ENCODE data around the gene RBM25. TPM values are rescaled to one million over a fixed set of nuclear protein-coding genes. Genes with fewer than 3 reads are reported as not detected.

The RBM25 gene
- total RNA-seq, 2 donors from 2014 or later, result 91.8 to 92.3 TPM

DNA sequence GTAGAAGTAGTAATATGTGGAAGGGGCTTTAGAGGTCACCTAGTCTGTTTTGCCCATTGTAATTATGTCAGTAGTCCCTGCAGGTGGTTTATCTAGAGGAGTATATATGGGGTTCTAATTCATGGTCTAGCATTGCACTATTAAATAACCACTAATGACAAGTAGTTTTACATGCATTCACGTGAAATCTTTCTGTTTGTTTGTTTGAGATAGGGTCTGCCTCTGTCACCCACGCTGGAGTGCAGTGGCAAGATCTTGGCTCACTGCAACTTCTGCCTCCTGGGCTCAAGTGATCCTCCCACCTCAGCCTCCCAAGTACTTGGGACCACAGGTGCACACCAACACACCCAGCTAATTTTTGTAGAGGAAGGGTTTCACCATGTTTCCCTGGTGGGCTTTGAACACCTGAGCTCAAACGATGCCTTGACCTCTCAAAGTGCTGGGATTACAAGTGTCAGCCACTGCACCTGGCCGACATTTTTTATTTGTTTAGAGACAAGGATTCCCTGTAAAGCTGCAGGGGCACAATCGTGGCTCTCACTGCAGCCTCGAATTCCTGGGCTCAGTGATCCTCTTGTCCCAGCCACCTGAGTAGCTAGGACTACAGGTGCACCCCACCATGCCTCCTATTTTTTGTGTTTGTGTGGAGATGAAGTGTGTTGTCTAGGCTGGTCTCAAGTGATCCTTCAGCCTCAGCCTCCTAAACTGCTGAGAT is 66.0 kb downstream of the RBM25 start:
- ATAC-seq (replicated peaks in 1 of 2) (no peak), DNase-seq (no peak)
- Mint-ChIP-seq H3K4me1 (ENCODE audit: low read depth) (no peaks in the 10 kb centered on the region), H3K36me3 (ENCODE audit: insufficient read depth in 2 of 2) (peaks cover 2 to 15% of the 10 kb centered on the region in 2 donors), H3K27ac (no peak overlapping the region), H3K27me3 (ENCODE audit: low read depth) (no peaks in the 10 kb centered on the region), H3K4me3 (no peak overlapping the region), H3K9me3 (no peaks in the 10 kb centered on the region)

- Mint-ChIP-seq H3K27ac (peak overlapping the region; percentile 15), H3K4me3 (no peak overlapping the region), H3K27me3 (ENCODE audit: low read depth) (no peaks in the 10 kb centered on the region), H3K9me3 (no peaks in the 10 kb centered on the region), H3K36me3 (ENCODE audit: insufficient read depth in 2 of 2) (peaks cover 2 to 8% of the 10 kb centered on the region in 2 donors), H3K4me1 (ENCODE audit: low read depth) (no peaks in the 10 kb centered on the region)
- DNase-seq (no peak), ATAC-seq (replicated peaks in 1 of 2) (no peak)
These were observed 66.8 kb downstream of the RBM25 start for GRCh38 chr14:73125169-73125588.

GRCh38 chr14:73125746-73126145 is 67.4 kb downstream of the RBM25 start:
- Mint-ChIP-seq H3K27ac (peak overlapping the region; percentile 15), H3K4me1 (ENCODE audit: low read depth) (no peaks in the 10 kb centered on the region), H3K4me3 (no peak overlapping the region), H3K36me3 (ENCODE audit: insufficient read depth in 2 of 2) (peaks cover 2 to 5% of the 10 kb centered on the region in 2 donors), H3K27me3 (ENCODE audit: low read depth) (no peaks in the 10 kb centered on the region), H3K9me3 (no peaks in the 10 kb centered on the region)
- no peak for ATAC-seq (replicated peaks in 1 of 2)
- DNase-seq, result no peak

- Mint-ChIP-seq H3K9me3 (peaks cover 5 to 6% of the 10 kb centered on the region in 2 donors), H3K36me3 (ENCODE audit: insufficient read depth in 2 of 2) (peaks cover 9 to 20% of the 10 kb centered on the region in 2 donors), H3K27ac (no peak overlapping the region), H3K27me3 (ENCODE audit: low read depth) (no peaks in the 10 kb centered on the region), H3K4me1 (ENCODE audit: low read depth) (peaks cover 17% of the 10 kb centered on the region), H3K4me3 (no peak overlapping the region)
- ATAC-seq (replicated peaks in 1 of 2), result no peak
- no peak for DNase-seq
These were observed 75.5 kb downstream of the RBM25 start for GRCh38 chr14:73133795-73134194.

- peaks cover 24% of the 10 kb centered on the region for H3K4me1 Mint-ChIP-seq (ENCODE audit: low read depth)
- ATAC-seq (replicated peaks in 1 of 2) (no peak), DNase-seq (no peak)
- peaks cover 5 to 6% of the 10 kb centered on the region in 2 donors for H3K9me3 Mint-ChIP-seq
- H3K36me3 Mint-ChIP-seq (ENCODE audit: insufficient read depth in 2 of 2), result peaks cover 9 to 21% of the 10 kb centered on the region in 2 donors
- H3K4me3 Mint-ChIP-seq, result peak overlapping the region; percentile 87 to 90
- peak overlapping the region; percentile 98 for H3K27ac Mint-ChIP-seq
- no peaks in the 10 kb centered on the region for H3K27me3 Mint-ChIP-seq (ENCODE audit: low read depth)
These were observed 77.7 kb downstream of the RBM25 start for GRCh38 chr14:73136085-73136386.

GRCh38 chr14:73136387-73137225 is 78.3 kb downstream of the RBM25 start, which contains the start of gene PSEN1:
Gene PSEN1 (plus strand): TSS chr14:73136507. CDS start chr14:73148020, 11,513 bp downstream.
- Mint-ChIP-seq H3K9me3 (peaks cover 5 to 6% of the 10 kb centered on the region in 2 donors), H3K4me3 (peak within 1 kb of the TSS; percentile 87 to 90), H3K27ac (peak within 1 kb of the TSS; percentile 98), H3K4me1 (ENCODE audit: low read depth) (peaks cover 28% of the 10 kb centered on the region), H3K27me3 (ENCODE audit: low read depth) (no peaks in the 10 kb centered on the region), H3K36me3 (ENCODE audit: insufficient read depth in 2 of 2) (peaks cover 9 to 22% of the 10 kb centered on the region in 2 donors)
- DNase-seq (peak; percentile 99 to 100), ATAC-seq (replicated peaks in 1 of 2) (peak; percentile 97 to 98)

DNA sequence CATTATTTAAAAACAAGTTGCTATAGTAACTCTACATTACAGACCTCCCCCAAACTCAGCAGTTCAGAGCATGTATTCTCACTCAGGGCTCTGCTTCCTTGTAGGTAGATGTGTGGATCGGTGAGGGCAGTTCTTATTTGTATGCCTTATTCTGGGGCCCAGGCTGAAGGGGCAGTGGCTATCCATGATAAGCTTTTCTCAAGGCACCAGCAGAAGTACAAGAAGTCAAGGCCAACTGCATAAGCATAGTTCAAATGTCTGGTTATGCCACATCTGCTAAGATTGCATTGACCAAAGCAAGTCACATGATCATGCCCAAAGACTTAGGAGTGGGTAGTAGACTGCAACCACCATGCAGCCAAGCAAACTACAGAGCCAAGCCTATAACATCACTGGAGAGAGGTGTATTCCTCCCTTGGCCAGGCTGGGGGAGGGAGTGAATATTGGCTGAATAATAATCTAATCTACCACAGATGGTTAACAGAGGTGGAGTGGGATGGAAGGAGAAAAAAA is 82.5 kb downstream of the RBM25 start:
- no peaks in the 10 kb centered on the region for H3K9me3 Mint-ChIP-seq

GRCh38 chr14:73142216-73142615 is 83.9 kb downstream of the RBM25 start:
- H3K9me3 Mint-ChIP-seq, result no peaks in the 10 kb centered on the region
- DNase-seq (no peak), ATAC-seq (replicated peaks in 1 of 2) (no peak)
- H3K36me3 Mint-ChIP-seq (ENCODE audit: insufficient read depth in 2 of 2), result peaks cover 0 to 4% of the 10 kb centered on the region in 2 donors
- H3K4me3 Mint-ChIP-seq, result peak overlapping the region in 1 of 2 donors; percentile 39
- H3K27me3 Mint-ChIP-seq (ENCODE audit: low read depth), result no peaks in the 10 kb centered on the region
- peaks cover 46% of the 10 kb centered on the region for H3K4me1 Mint-ChIP-seq (ENCODE audit: low read depth)
- peak overlapping the region; percentile 88 for H3K27ac Mint-ChIP-seq

More for the DNA sequence above, 82.5 kb downstream of the RBM25 start:
- ATAC-seq (replicated peaks in 1 of 2), result no peak
- Mint-ChIP-seq H3K36me3 (ENCODE audit: insufficient read depth in 2 of 2) (peaks cover 2 to 6% of the 10 kb centered on the region in 2 donors), H3K4me1 (ENCODE audit: low read depth) (peaks cover 52% of the 10 kb centered on the region), H3K27ac (peak overlapping the region; percentile 11), H3K4me3 (peak overlapping the region; percentile 1 to 41), H3K27me3 (ENCODE audit: low read depth) (no peaks in the 10 kb centered on the region)
- DNase-seq, result no peak

DNA sequence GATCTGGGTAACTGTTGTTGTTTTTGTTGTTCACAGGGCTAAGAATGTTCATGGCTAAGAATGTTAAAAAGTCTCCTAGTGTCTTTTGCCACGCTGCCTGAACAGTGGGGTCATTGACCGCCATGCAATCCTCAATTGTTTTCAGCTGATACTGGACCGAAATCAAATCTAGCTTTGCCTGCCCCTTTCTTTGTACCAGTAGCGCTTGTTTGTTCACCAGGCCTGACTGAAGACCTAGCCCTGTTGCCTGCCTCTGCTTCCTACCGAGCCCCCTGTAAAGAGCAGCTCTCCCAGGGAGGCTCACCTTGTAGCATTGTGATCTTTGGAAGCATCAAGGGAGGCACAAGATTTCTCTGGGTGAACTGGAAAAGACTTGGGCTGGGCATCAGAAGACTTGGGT is 84.7 kb downstream of the RBM25 start:
- peak overlapping the region; percentile 88 for H3K27ac Mint-ChIP-seq
- no peak for ATAC-seq (replicated peaks in 1 of 2)

GRCh38 chr14:73143617-73144016 is 85.3 kb downstream of the RBM25 start:
- no peak for ATAC-seq (replicated peaks in 1 of 2)

More for the DNA sequence above, 84.7 kb downstream of the RBM25 start:
- no peaks in the 10 kb centered on the region for H3K9me3 Mint-ChIP-seq
- H3K27me3 Mint-ChIP-seq (ENCODE audit: low read depth), result no peaks in the 10 kb centered on the region
- peaks cover 0 to 3% of the 10 kb centered on the region in 2 donors for H3K36me3 Mint-ChIP-seq (ENCODE audit: insufficient read depth in 2 of 2)
- H3K4me1 Mint-ChIP-seq (ENCODE audit: low read depth), result peaks cover 40% of the 10 kb centered on the region
- no peak for DNase-seq
- peak overlapping the region in 1 of 2 donors; percentile 23 for H3K4me3 Mint-ChIP-seq

DNA sequence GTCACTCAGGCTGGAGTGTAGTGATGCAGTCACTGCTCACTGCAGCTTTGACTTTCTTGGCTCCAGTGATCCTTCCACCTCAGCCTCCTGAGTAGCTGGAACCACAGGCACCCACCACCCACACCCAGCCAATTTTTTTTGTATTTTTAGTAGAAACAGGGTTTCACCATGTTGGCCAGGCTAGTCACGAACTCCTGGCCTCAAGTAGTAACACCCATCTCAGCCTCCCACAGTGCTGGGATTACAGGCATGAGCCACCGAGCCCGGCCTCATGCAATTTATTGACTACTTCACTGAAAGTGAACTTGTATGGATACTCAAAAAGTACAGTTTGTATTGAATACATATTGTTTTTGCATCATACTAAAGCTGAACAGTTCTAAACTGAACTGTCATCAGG is 87.0 kb downstream of the RBM25 start:
- H3K36me3 Mint-ChIP-seq (ENCODE audit: insufficient read depth in 2 of 2), result peaks cover 0 to 10% of the 10 kb centered on the region in 2 donors
- DNase-seq (no peak), ATAC-seq (replicated peaks in 1 of 2) (no peak)
- H3K27me3 Mint-ChIP-seq (ENCODE audit: low read depth), result no peaks in the 10 kb centered on the region
- no peak overlapping the region for H3K27ac Mint-ChIP-seq
- peaks cover 39% of the 10 kb centered on the region for H3K4me1 Mint-ChIP-seq (ENCODE audit: low read depth)
- H3K4me3 Mint-ChIP-seq, result no peak overlapping the region
- H3K9me3 Mint-ChIP-seq, result no peaks in the 10 kb centered on the region

More at GRCh38 chr14:73143617-73144016, 85.3 kb downstream of the RBM25 start:
- Mint-ChIP-seq H3K4me3 (no peak overlapping the region), H3K27ac (peak overlapping the region; percentile 30), H3K27me3 (ENCODE audit: low read depth) (no peaks in the 10 kb centered on the region), H3K9me3 (no peaks in the 10 kb centered on the region), H3K4me1 (ENCODE audit: low read depth) (peaks cover 40% of the 10 kb centered on the region), H3K36me3 (ENCODE audit: insufficient read depth in 2 of 2) (peaks cover 0 to 6% of the 10 kb centered on the region in 2 donors)
- DNase-seq, result no peak

GRCh38 chr14:73146111-73146510 is 87.8 kb downstream of the RBM25 start:
- no peak for DNase-seq
- ATAC-seq (replicated peaks in 1 of 2), result no peak
- Mint-ChIP-seq H3K4me1 (ENCODE audit: low read depth) (peaks cover 32% of the 10 kb centered on the region), H3K27me3 (ENCODE audit: low read depth) (no peaks in the 10 kb centered on the region), H3K4me3 (no peak overlapping the region), H3K36me3 (ENCODE audit: insufficient read depth in 2 of 2) (peaks cover 0 to 8% of the 10 kb centered on the region in 2 donors), H3K9me3 (no peaks in the 10 kb centered on the region), H3K27ac (no peak overlapping the region)

GRCh38 chr14:73149753-73150152 is 91.4 kb downstream of the RBM25 start:
- no peak for DNase-seq
- Mint-ChIP-seq H3K4me1 (ENCODE audit: low read depth) (peaks cover 9% of the 10 kb centered on the region), H3K27me3 (ENCODE audit: low read depth) (no peaks in the 10 kb centered on the region), H3K36me3 (ENCODE audit: insufficient read depth in 2 of 2) (peaks cover 0 to 10% of the 10 kb centered on the region in 2 donors), H3K9me3 (no peaks in the 10 kb centered on the region), H3K27ac (no peak overlapping the region), H3K4me3 (no peak overlapping the region)
- no peak for ATAC-seq (replicated peaks in 1 of 2)

Data from activated T-cell treated with anti-CD3 and anti-CD28 coated beads, Interleukin-2, amount 50 U/mL, for 72 hours (primary cell).